ENCODE measurements around the gene CYP2S1.
A peak's percentile ranks its signal among the peaks of the same experiment; 100 is the strongest.
"Not testable (repeated sequence)": the region's sequence is repeated elsewhere in the genome, so short reads cannot be mapped to it uniquely, and the experiment has no call there.

The CYP2S1 gene

GRCh38 chr19:41225238-41226052, 32.4 kb downstream of the CYP2S1 start:
- H3K36me3 ChIP-seq (ENCODE audit: insufficient read depth, low read length), result no peaks in the 10 kb centered on the region
- peaks cover 36% of the 10 kb centered on the region for H3K4me1 ChIP-seq (ENCODE audit: insufficient read depth, low read length)
- H3K4me3 ChIP-seq (ENCODE audit: low read length), result peak overlapping the region; percentile 20
- peaks cover 2% of the 10 kb centered on the region for H3K9me3 ChIP-seq (ENCODE audit: low read length)
- peak overlapping the region; percentile 59 for H2AFZ ChIP-seq (ENCODE audit: low read depth, low read length)
- no peaks in the 10 kb centered on the region for H3K27me3 ChIP-seq (ENCODE audit: insufficient read depth, low read length)

GRCh38 chr19:41226053-41226873, 33.2 kb downstream of the CYP2S1 start:
- H3K4me1 ChIP-seq (ENCODE audit: insufficient read depth, low read length), result peaks cover 36% of the 10 kb centered on the region
- H3K4me3 ChIP-seq (ENCODE audit: low read length), result peak overlapping the region; percentile 20
- no peaks in the 10 kb centered on the region for H3K27me3 ChIP-seq (ENCODE audit: insufficient read depth, low read length)
- H2AFZ ChIP-seq (ENCODE audit: low read depth, low read length), result peak overlapping the region; percentile 59
- H3K36me3 ChIP-seq (ENCODE audit: insufficient read depth, low read length), result no peaks in the 10 kb centered on the region
- no peaks in the 10 kb centered on the region for H3K9me3 ChIP-seq (ENCODE audit: low read length)

- Histone ChIP-seq H3K4me1 (ENCODE audit: insufficient read depth, low read length) (peaks cover 34% of the 10 kb centered on the region), H3K27me3 (ENCODE audit: insufficient read depth, low read length) (no peaks in the 10 kb centered on the region), H3K4me3 (ENCODE audit: low read length) (peak overlapping the region; percentile 20), H2AFZ (ENCODE audit: low read depth, low read length) (no peak overlapping the region), H3K9me3 (ENCODE audit: low read length) (no peaks in the 10 kb centered on the region), H3K36me3 (ENCODE audit: insufficient read depth, low read length) (no peaks in the 10 kb centered on the region)
Observed at GRCh38 chr19:41226874-41227390, 33.9 kb downstream of the CYP2S1 start.

- H2AFZ ChIP-seq (ENCODE audit: low read depth, low read length), result no peak overlapping the region
- H3K36me3 ChIP-seq (ENCODE audit: insufficient read depth, low read length), result no peaks in the 10 kb centered on the region
- H3K27me3 ChIP-seq (ENCODE audit: insufficient read depth, low read length), result no peaks in the 10 kb centered on the region
- H3K9me3 ChIP-seq (ENCODE audit: low read length), result no peaks in the 10 kb centered on the region
- H3K4me3 ChIP-seq (ENCODE audit: low read length), result no peak overlapping the region
- H3K4me1 ChIP-seq (ENCODE audit: insufficient read depth, low read length), result peaks cover 24% of the 10 kb centered on the region
Observed at GRCh38 chr19:41228486-41228885, 35.5 kb downstream of the CYP2S1 start.

- not testable (repeated sequence) for H3K36me3 ChIP-seq (ENCODE audit: insufficient read depth, low read length); H3K9me3 ChIP-seq (ENCODE audit: low read length); H2AFZ ChIP-seq (ENCODE audit: low read depth, low read length); H3K4me3 ChIP-seq (ENCODE audit: low read length); H3K27me3 ChIP-seq (ENCODE audit: insufficient read depth, low read length)
- H3K4me1 ChIP-seq (ENCODE audit: insufficient read depth, low read length), result peaks cover 17% of the 10 kb centered on the region
Observed at GRCh38 chr19:41229338-41229737, 36.3 kb downstream of the CYP2S1 start.

GRCh38 chr19:41230067-41230857, 37.2 kb downstream of the CYP2S1 start:
- H3K4me1 ChIP-seq (ENCODE audit: insufficient read depth, low read length), result peaks cover 16% of the 10 kb centered on the region
- no peaks in the 10 kb centered on the region for H3K27me3 ChIP-seq (ENCODE audit: insufficient read depth, low read length)
- H3K4me3 ChIP-seq (ENCODE audit: low read length), result no peak overlapping the region
- H3K36me3 ChIP-seq (ENCODE audit: insufficient read depth, low read length), result no peaks in the 10 kb centered on the region
- no peaks in the 10 kb centered on the region for H3K9me3 ChIP-seq (ENCODE audit: low read length)
- H2AFZ ChIP-seq (ENCODE audit: low read depth, low read length), result no peak overlapping the region

- H3K4me3 ChIP-seq (ENCODE audit: low read length), result no peak overlapping the region
- H3K4me1 ChIP-seq (ENCODE audit: insufficient read depth, low read length), result no peaks in the 10 kb centered on the region
- H3K27me3 ChIP-seq (ENCODE audit: insufficient read depth, low read length), result no peaks in the 10 kb centered on the region
- no peaks in the 10 kb centered on the region for H3K36me3 ChIP-seq (ENCODE audit: insufficient read depth, low read length)
- H3K9me3 ChIP-seq (ENCODE audit: low read length), result no peaks in the 10 kb centered on the region
- H2AFZ ChIP-seq (ENCODE audit: low read depth, low read length), result no peak overlapping the region
Observed at GRCh38 chr19:41232686-41233085, 39.7 kb downstream of the CYP2S1 start.

GRCh38 chr19:41233748-41234240, 40.8 kb downstream of the CYP2S1 start:
- Histone ChIP-seq H3K27me3 (ENCODE audit: insufficient read depth, low read length) (no peaks in the 10 kb centered on the region), H3K9me3 (ENCODE audit: low read length) (no peaks in the 10 kb centered on the region), H3K4me1 (ENCODE audit: insufficient read depth, low read length) (no peaks in the 10 kb centered on the region), H3K36me3 (ENCODE audit: insufficient read depth, low read length) (peaks cover 8% of the 10 kb centered on the region), H3K4me3 (ENCODE audit: low read length) (no peak overlapping the region), H2AFZ (ENCODE audit: low read depth, low read length) (no peak overlapping the region)

- Histone ChIP-seq H3K4me3 (ENCODE audit: low read length) (no peak overlapping the region), H2AFZ (ENCODE audit: low read depth, low read length) (no peak overlapping the region), H3K36me3 (ENCODE audit: insufficient read depth, low read length) (peaks cover 14% of the 10 kb centered on the region), H3K27me3 (ENCODE audit: insufficient read depth, low read length) (no peaks in the 10 kb centered on the region), H3K4me1 (ENCODE audit: insufficient read depth, low read length) (no peaks in the 10 kb centered on the region), H3K9me3 (ENCODE audit: low read length) (no peaks in the 10 kb centered on the region)
Observed at GRCh38 chr19:41234512-41235168, 41.6 kb downstream of the CYP2S1 start.

- H2AFZ ChIP-seq (ENCODE audit: low read depth, low read length), result no peak overlapping the region
- no peak overlapping the region for H3K4me3 ChIP-seq (ENCODE audit: low read length)
- H3K36me3 ChIP-seq (ENCODE audit: insufficient read depth, low read length), result peaks cover 15% of the 10 kb centered on the region
- no peaks in the 10 kb centered on the region for H3K4me1 ChIP-seq (ENCODE audit: insufficient read depth, low read length)
- no peaks in the 10 kb centered on the region for H3K9me3 ChIP-seq (ENCODE audit: low read length)
- no peaks in the 10 kb centered on the region for H3K27me3 ChIP-seq (ENCODE audit: insufficient read depth, low read length)
Observed at GRCh38 chr19:41235480-41235879, 42.5 kb downstream of the CYP2S1 start.

- Histone ChIP-seq H3K36me3 (ENCODE audit: insufficient read depth, low read length) (peaks cover 20% of the 10 kb centered on the region), H3K27me3 (ENCODE audit: insufficient read depth, low read length) (no peaks in the 10 kb centered on the region), H2AFZ (ENCODE audit: low read depth, low read length) (no peak overlapping the region), H3K9me3 (ENCODE audit: low read length) (no peaks in the 10 kb centered on the region), H3K4me3 (ENCODE audit: low read length) (no peak overlapping the region), H3K4me1 (ENCODE audit: insufficient read depth, low read length) (no peaks in the 10 kb centered on the region)
Observed at GRCh38 chr19:41238244-41238643, 45.2 kb downstream of the CYP2S1 start.

- Histone ChIP-seq H3K4me1 (ENCODE audit: insufficient read depth, low read length) (no peaks in the 10 kb centered on the region), H3K36me3 (ENCODE audit: insufficient read depth, low read length) (peaks cover 20% of the 10 kb centered on the region), H3K4me3 (ENCODE audit: low read length) (no peak overlapping the region), H3K9me3 (ENCODE audit: low read length) (no peaks in the 10 kb centered on the region), H2AFZ (ENCODE audit: low read depth, low read length) (no peak overlapping the region), H3K27me3 (ENCODE audit: insufficient read depth, low read length) (no peaks in the 10 kb centered on the region)
Observed at GRCh38 chr19:41239363-41239762, 46.3 kb downstream of the CYP2S1 start.
